ENCODE measurements around the gene TASP1.
"Not testable (repeated sequence)": the region's sequence is repeated elsewhere in the genome, so short reads cannot be mapped to it uniquely, and the experiment has no call there.

TASP1 gene

DNA sequence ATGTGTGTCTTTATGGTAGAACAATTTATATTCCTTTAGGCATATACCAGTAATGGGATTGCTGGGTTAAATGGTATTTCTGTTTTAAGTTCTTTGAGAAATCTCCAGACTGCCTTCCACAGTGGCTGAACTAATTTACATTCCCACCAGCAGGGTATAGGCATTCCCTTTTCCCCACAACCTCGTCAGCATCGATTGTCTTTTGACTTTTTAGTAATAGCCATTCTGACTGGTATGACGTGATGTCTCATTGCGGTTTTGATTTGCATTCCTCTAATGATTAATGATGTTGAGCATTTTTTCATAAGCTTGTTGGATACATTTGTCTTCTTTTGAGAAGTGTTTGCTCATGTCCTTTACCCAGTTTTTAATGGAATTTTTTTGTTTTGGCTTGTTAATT, 5.3 kb upstream of the TASP1 start:
- no peak for DNase-seq

DNA sequence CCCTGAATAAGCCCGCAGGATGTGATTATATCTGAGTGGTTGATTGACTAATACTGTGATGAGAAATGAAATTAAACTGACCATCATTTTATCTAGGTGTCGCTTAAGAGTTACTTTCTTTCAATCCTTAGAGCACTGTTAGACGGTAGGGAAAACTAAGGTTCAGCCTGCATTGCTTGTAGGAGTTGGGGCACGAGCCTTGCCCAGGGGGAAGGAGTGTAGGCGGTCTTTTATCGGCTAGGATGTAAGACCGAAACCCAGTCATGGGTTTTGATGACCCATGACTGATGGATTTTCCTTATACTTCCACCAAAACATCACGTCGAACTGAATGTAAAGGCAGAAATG, 392 bp upstream of the TASP1 start:
- DNase-seq = no peak

DNA sequence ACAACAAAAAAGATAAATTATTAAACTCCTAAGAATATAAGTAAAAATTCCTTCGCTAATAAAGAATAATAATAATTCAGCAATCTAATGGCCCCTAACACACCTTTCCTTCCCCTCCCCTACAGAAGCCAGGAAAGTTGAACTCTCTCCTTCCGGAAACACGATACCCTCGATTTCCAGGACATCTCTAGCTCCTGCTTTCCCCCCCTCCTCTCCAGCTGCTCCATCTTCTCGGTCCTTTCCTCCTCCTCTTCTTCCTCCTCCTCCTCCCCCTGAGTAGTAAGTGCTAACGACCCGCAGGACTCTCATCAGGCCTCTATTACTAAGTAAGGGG, 603 bp downstream of the TASP1 start:
- DNase-seq = no peak

DNA sequence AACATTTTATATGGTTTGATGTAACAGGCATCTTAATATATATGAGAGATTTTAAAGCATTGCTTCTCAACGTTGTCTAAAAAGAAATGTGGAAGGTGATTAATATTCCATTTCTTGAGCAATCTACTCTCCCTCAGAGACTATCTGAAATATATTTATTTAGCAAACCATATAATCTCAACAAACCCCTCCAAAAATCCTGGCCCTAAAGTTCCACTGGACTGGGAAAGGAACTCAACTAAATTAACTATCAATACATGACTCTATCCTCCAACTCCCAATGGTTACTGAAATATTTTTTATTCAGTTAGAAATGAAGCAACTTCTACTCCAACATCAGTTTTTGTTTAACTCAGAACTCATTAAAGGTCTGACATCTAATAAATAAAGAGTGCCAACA, 6.3 kb downstream of the TASP1 start:
- DNase-seq = no peak

DNA sequence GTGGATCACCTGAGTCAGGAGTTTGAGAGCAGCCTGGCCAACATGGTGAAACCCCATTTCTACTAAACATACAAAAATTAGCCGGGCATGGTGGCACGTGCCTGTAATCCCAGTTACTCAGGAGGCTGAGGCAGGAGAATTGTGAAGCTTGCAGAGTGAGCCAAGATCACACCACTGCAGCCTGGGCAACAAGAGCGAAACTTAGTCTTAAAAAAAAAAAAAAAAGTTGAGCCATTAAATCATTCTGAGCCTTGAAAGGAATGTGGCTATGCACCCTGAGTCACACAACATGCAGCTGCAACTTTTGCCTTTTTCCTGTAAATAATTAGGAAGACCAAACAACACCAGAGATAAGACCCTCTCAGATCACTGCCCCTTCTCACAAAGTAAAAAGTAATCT, 11.2 kb downstream of the TASP1 start:
- DNase-seq = not testable (repeated sequence)

DNA sequence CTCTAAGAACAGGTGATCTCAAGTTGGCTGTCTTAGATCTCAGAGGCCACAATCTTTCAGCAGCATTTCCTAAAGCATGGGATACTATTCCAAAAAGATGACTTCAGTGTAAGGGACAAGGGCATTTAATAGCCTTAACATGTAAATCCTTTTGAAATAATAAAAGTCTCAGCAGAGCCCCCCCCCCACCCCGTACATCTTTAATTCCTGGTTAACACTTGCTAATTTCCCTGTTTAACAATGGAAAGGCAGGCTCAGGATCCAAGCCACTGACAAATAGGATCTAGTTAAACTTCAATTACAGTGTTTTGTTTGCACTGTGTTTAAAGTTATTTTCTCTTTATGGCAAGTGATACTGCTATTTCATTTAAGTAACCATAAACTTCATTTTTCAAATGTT, 12.0 kb downstream of the TASP1 start:
- DNase-seq = no peak

DNA sequence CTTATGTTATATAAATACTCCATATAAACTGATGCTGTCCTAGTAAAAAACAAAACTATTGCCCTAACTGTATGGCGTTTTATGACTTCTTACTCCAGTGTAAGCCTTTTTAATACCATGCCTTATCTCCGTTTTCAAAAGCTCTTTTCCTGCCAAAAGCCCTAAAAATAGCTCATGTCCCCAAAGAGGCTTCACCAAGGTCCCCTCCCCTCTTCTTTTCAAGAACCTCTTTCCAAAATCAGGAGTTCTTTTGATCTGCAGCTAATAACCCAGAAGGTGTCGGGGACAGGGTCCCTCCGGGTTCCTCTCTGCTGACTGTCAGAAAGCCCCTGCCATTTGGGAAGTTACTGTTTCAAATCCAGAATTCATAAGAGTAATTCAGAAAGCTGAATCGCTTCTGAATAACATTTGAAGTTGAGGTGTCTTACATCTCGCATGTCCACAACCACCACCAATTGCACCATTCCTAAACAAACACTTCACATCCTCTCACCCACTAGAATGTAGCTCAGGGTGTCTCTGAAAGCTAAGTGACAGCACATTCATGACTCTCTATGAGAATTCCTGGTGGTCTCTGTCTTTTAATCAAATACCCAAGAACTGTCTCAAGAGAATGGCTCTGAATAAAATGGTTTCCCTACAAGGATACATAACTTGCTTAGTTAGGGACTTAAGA, 13.3 kb downstream of the TASP1 start:
- DNase-seq = no peak

DNA sequence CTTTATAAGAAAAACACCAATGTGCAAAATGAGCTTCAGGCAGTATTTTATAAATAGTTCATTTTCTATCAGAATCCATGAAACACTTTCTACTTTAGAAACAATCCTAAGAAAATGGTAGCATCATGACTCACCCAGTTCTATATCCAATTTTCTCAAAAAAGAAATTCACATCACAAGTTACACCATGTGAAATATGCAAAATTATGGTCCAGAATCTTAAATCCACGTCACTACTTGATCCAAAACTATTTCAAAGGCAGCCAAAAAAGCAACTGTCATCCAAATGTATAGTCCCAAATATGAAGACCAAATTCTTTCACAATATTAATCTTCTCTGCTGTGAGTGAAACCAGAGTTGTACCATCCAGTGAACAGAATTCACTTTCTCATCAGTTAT, 19.3 kb downstream of the TASP1 start:
- DNase-seq = not testable (repeated sequence)

DNA sequence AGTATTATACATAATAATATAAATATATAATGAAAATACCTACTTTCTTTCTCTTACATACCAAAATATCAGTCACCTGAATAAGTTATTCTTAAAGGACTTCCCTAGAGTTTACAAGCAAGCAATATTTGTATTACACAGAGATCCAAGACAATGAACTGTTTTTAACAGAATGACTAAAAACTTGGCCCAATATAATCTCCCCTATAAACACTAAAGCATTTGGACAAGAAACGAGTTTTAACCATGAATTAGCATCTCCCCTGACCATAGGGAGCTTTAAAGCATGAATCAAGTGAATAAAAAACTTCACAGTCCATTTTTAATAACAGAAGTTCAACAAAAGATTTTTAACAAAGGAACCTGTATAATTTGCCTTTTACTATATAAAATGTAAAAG, 20.3 kb downstream of the TASP1 start:
- not testable (repeated sequence) for DNase-seq

DNA sequence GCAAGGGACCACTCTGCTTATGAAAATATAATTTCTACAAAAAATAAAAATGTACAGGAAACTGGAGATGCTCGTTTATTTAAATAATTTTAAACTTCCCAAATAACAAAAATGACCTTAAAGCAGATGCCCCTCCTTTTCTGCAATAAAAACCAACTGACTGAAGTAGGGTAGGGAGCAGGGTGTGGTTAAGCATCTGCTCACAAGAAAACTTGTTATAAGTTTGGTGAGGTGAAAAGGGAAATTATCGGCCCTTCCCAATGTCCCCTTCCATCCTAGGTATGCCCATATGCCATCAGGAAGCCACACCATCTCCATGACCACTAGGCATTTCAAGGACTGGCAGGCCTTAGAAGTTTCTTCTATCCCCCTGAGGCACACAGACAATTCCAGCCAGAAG, 21.1 kb downstream of the TASP1 start:
- DNase-seq = not testable (repeated sequence)

DNA sequence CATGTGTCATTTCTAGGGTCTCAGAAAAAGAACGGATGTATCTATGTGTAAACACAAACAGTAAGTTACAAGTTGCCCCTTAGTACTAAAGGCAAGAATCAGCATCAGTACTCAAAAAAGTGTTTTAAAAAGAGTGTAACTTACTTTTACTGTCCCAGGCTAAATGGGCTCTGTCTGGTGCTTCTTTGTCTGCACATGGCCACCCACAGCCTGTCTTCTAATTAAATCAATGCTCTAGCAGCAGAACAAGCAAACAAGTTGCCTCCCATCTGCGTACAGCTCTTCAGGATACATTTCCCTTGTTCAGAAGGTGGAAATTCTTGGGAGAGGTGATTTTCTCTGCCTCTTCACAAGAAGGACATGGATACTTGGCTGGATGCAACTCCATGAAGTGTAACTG, 22.0 kb downstream of the TASP1 start:
- not testable (repeated sequence) for DNase-seq

DNA sequence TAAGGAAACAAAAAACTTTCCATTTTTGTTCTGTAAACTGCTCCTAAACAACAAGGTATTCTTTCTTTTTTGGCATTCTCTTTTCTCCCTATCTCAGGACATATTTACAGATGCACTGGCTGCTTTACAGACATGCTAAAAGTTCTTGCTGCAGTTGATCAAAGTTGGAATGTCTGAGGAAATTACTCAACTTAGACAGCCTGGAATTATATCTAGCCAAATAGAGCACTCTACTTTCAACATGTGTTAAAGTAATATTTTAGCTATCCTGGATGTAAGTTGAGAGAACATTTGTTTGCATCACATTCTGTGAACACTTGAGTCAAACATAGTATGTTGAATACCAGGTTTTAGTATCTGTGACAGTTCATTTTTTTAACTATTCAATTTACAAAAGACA, 24.8 kb downstream of the TASP1 start:
- no peak for DNase-seq

DNA sequence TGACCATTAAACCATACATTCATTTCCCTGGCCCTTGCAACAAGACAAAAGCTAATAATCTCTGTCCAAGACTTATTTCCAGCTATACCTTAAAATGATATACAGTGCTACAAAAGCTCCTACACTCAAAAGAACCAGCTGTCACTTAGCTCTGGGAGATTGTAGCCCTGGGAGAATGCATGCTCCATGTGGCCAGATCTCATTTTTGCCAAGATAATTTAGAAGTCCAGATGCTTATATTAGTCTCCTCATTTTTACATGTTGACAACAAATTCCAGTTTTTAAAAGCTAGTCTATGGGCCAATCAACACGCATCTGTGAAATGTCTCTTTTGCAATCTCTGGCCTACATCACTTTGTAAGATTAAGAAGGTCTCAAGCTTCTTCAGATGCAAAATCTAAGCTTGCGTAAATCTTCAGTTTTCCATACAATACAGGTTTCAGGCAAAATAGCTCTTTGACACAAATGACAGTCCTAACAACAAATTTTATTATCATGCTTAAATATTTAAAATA, 27.1 kb downstream of the TASP1 start:
- no peak for DNase-seq

DNA sequence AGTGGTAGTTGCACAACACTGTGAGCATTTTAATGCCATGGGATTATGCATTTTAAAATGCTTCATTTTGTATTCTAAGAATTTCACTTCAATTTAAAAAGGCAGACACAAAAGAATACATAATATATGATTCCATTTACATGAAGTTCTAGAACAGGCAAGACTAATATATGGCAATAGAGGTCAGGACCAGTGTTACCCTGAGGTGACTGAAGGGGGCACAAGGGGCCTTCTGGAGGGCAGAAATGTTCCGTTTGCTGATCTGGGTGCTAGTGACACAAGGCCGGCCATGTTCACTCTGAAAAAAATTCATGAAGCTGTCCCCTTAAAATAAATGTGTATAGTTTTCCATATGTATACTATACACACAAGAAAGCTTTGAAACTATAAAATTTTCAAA, 28.5 kb downstream of the TASP1 start:
- no peak for DNase-seq

DNA sequence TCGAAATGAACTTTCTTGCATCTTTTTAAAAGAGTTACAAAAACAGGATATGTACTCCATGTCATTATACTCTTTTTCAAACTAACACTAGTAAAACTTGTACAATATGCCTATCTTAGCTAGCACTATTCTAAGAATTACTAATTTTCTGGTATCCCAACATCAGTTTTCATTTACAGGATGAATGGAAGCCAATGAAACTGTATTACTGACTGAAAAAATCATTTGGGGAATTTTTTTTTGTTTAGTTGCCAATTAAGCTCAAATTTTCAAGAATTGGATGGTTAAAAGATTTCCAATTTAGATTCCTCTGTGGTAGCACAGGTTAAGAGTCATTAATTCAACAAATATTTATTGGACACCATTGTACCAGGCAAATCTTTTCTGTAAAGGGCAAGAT, 30.7 kb downstream of the TASP1 start:
- no peak for DNase-seq

DNA sequence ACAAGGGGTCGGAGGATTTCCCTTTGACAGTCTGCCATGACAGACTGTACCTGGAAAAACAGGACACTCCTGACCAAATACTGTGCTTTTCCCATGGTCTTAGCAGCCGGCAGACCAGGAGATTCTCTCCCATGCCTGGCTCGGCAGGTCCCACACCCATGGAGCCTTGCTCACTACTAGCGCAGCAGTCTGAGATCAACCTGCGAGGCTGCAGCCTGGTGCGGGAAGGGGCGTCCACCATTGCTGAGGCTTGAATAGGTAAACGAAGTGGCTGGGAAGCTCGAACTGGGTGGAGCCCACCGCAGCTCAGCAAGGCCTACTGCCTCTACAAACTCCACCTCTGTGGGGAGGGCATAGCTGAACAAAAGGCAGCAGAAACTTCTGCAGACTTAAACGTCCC, 45.3 kb downstream of the TASP1 start:
- not testable (repeated sequence) for DNase-seq

DNA sequence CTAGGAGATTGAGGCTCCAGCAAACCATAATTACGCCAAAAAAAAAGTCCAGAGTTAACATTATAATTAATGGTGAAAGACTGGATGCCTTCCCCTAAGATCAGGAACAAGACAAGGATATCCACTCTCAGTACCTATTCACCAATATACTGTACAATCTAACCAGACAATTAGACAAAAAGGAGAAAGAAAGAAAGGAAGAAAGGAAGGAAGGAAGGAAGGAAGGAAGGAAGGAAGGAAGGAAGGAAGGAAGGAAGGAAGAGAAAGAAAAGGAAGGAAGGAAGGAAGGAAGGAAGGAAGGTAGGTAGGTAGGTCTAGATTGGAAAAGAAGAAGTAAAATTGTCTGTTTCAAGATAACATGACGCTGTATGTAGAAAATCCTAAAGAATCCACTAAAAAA, 50.7 kb downstream of the TASP1 start:
- no peak for DNase-seq

DNA sequence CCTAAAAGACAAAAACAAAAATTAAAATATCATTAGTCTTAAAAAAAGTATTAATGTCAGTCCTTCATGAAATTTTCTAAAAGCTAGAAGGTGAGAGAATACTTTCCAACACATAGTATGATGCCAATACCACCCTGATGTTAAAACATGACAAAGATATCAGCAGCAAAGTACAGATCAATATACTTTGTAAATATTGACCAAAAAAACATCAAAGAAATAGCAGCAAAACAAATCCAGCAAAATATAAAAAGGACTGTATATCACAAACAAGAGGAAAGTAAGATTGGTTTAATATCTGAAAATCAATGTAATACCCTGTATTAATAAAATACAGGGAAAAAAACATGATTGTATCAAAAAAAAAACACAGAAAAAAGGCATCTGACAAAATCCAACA, 51.4 kb downstream of the TASP1 start:
- no peak for DNase-seq

DNA sequence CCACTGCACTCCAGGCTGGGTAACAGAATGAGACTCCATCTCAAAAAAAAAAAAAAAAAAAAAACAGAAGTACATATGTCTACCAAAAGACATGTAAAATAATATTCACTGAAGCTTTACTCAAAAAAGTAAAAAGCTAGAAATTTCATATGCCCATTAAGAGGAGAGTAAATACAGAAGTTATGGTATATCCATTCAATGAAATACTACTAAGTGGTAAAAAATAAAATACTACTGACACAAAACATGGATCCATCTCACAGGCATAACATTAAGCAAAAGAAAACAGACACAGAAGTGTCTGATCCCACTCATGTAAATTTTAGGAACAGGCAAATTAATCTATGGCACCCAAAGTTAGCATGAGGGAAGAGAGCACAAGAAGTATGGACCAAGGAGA, 52.6 kb downstream of the TASP1 start:
- no peak for DNase-seq

DNA sequence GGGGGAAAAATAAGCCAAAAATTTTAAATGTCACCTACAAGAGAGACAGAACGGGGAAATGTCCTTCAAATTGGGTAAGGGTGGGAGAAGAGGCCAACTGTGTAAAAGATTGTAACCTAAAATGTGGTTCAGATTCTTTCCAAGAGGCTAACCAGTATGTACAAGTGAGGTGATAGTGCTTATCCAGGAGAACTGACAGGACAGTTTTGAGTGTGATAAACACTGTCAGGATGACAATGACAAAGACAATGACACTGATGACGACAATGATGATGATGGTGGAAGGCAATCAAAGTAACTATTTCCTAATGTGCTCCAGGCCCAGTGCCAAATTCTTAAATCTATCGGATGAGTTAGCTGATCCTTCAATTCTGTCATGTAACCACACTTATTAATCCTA, 57.3 kb downstream of the TASP1 start:
- no peak for DNase-seq

DNA sequence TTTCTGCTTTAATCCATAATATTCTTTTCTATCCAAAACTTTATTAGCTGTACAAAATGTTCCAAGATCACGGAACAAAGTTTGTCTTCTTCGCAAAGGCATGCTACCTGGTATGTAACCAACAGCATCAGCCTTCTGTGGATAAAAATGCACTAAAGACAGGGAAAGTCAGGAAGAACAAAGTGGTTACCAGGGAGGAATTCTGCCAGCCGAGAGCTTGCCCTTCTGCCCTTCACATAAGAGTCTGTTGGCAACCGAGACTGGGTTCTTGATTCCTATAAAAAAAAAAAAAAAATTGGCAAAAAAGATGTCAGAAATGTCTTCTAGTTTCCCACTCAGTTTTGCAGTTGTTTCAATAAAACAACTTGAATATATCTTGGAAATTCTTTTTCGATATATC, 58.0 kb downstream of the TASP1 start:
- DNase-seq = no peak

DNA sequence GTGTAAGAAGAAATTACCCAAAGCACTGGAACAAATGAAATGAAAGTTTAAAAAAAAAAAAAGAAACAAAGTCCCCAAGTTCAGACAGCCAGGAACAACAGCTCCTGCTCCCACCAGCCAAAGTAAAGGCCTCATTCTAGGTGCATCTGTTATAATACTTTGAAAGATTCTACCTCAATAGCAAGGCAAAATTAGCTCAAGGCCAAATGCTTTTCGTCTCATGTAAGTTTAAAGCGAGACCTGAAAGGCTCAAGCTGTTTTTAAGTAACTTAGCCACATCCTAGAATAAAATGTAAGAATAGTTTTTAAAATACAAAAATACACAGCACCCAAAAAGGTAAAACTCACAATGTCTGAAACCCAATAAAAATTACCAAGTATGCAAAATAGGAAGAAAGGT, 64.7 kb downstream of the TASP1 start:
- DNase-seq = no peak

DNA sequence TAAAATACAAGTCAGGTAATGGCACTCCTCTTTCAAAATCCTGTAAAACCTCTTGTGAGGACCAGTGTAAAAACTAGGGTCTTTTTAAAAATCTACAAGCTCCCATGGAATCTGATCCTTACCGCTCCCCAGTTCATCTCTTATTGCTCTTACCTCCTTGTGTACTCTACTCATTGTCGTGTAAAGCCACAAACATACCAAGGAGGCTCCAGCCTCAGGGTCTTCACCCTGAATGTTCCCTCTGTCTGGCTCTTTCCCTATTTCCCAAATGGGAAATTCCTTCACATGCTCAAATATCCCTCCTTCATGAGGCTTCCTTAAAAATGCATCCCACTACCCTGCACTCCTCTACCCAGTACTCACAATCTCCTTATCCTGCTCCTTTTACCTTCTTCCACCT, 67.1 kb downstream of the TASP1 start:
- DNase-seq = no peak

DNA sequence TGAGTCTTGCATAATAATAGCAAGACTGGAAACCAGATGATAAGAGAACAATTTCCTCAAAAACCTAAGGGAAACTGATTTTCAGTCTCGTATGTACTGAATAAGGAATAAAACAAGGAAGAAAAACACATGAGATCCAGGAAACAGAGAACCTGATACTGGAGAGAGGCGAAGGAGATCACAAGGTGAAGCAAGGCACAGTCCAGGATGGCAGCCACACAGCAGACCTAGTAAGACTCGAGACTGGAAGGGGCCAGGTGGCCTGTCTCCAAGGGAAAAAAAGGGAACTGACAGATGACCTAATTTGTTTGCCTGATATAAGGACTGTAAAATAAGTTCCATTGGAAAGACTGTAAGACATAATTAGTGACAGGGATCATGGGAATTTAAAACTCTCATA, 71.1 kb downstream of the TASP1 start:
- no peak for DNase-seq

DNA sequence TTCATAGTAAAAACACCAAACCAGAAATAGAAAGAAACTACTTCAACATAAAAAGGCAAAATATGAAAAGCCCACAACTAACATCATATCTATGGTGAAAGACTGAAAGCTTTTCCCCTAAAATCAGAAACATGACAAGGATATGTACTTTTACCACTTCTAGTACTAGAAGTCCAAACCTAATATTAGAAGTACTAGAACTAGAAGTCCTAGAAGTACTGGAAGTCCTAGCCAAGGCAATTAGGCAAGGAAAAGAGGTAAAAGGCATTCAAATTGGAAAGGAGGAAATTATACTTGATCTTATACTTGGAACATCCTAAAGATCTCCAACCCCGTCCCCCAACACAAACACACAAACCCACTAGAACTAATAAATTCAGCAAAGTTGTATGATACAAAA, 74.9 kb downstream of the TASP1 start:
- DNase-seq = no peak

DNA sequence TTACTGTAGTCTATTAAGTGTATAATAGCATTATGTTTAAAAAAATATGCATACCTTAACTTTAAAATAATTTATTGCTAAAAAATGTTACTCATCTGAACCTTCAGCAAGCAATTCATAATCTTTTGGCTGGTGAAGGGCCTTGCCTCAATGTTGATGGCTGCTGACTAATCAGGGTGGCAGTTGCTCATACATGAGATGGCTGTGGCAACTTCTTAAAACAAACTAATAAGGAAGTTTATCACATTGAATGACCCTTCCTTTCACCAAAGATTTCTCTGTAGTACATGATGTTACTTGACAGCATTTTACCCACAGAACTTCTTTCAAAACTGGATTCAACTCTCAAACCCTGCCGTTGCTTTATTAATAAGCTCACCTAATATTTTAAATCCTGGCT, 84.0 kb downstream of the TASP1 start:
- DNase-seq = no peak

All from stimulated activated naive CD4-positive, alpha-beta T cell treated with Interleukin-2 at 50 U/mL for 16 hours (primary cell).